H1 (cell line): ENCODE measurements around the gene TMEM41A. TPM values are rescaled to one million over a fixed set of nuclear protein-coding genes. Genes with fewer than 3 reads are reported as not detected.

Experiments
- BACH1 ChIP-seq: IDR thresholded peaks from 2 replicates; pipeline ENCODE4 v1.6.1; 2012; ENCODE audit warnings: low read length, improper control_type of control experiment
- KDM5A ChIP-seq: fragments of 200-600 bp; IDR thresholded peaks from 2 replicates; pipeline ENCODE4 v1.7.1; 2012; ENCODE audit warnings: mild to moderate bottlenecking, low read length, inconsistent platforms, mixed read lengths
- NANOG ChIP-seq: IDR thresholded peaks from 2 replicates; pipeline ENCODE4 v1.6.1; 2011; ENCODE audit warnings: low read length, low read depth, mild to moderate bottlenecking, inconsistent platforms; ENCODE audit not compliant: insufficient read depth, poor library complexity, severe bottlenecking
- POLR2AphosphoS5 ChIP-seq: IDR thresholded peaks from 2 replicates; pipeline ENCODE4 v1.6.1; 2011; ENCODE audit warnings: low read depth, low read length
- RBBP5 ChIP-seq: IDR thresholded peaks from 2 replicates; pipeline ENCODE4 v1.7.1; 2012; ENCODE audit warnings: low read depth, mild to moderate bottlenecking, inconsistent platforms, low read length, moderate library complexity, borderline replicate concordance
- RXRA ChIP-seq: IDR thresholded peaks from 2 replicates; pipeline ENCODE4 v1.6.1; 2011; ENCODE audit warnings: low read depth, mild to moderate bottlenecking, low read length, moderate library complexity; ENCODE audit not compliant: insufficient read depth
- SAP30 ChIP-seq: fragments of 300-600 bp; sonication (generic); IDR thresholded peaks from 2 replicates; pipeline ENCODE4 v1.7.1; 2012; ENCODE audit warnings: low read length, moderate library complexity, mild to moderate bottlenecking, inconsistent platforms; ENCODE audit not compliant: insufficient read depth, insufficient replicate concordance
- YY1 ChIP-seq: IDR thresholded peaks from 2 replicates; pipeline ENCODE4 v1.6.1; 2011; ENCODE audit warnings: low read depth, mild to moderate bottlenecking, low read length
- polyA plus RNA-seq, 7 experiments: library from polyadenylated mRNA; depleted of rRNA in 3 of 7; stranded (reverse) in 5 of 7; unstranded in 2 of 7; fragments of >200 nt in 5 of 7; fragments of 200-250 nt in 2 of 7; gene quantifications; 1 replicate in 5 of 7; 2 replicates in 1 of 7; 4 replicates in 1 of 7; pipeline versions ENCODE4 v1.2.1 to v1.2.3, GENCODE V29; 2011 to 2013; ENCODE audit warnings: missing spikeins in 2 of 7, mixed read lengths in 2 of 7
- total RNA-seq: library from RNA; stranded (reverse); fragmentation: NEBNext Ultra II Directional; extraction: Animal tissue kit (Norgen Biotek cat#: 25700); gene quantifications from 2 replicates; pipeline ENCODE4 v1.2.1, GENCODE V29; 2021
- TF ChIP-seq, protein P1 (sequence below): fragments of 300-600 bp; sonication (generic); IDR thresholded peaks from 2 replicates; pipeline ENCODE4 v1.7.1; 2012; ENCODE audit warnings: low read length, moderate library complexity, mild to moderate bottlenecking, inconsistent platforms; ENCODE audit not compliant: insufficient replicate concordance

TMEM41A gene
- total and polyA plus RNA-seq, 2 of the 8 experiments (the other 6 are each of a cell fraction or from before 2014, with no cell fraction given): 14.1 to 17.5 TPM

DNA sequence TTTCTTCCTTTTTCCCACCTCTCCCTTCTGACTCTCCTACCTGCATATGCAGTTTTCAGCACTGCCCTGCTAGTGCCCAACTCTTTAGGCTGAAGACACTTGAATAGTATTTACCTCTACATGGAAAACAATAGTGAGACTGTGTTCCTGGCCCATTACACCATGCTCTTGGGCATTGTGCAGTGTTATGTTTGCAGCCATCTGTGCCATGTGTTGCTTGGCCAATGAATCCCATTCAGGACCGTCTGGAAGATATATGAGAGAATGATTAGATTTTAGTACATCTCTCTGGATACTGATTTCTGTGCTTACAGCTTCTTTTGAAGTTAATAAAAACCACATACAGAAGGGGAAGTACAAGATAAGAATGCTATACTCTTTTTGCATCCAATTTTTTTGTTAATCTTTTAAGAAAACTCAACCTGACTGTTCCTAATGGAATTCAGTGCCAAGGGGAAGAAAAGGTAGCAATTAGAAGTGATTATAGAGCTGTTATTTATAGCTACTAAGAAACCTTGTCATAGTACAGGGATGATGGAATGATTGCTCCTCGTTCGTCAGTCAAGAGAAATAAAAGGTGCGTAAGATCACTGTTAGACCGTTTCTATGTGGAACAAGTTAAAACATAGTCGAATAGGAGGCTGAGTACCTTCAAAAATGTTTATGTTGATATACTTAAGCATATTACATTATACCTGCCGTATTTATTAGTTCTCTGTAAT lies 58.9 kb downstream of the TMEM41A start (continued):
- TF ChIP-seq, protein P1, sequence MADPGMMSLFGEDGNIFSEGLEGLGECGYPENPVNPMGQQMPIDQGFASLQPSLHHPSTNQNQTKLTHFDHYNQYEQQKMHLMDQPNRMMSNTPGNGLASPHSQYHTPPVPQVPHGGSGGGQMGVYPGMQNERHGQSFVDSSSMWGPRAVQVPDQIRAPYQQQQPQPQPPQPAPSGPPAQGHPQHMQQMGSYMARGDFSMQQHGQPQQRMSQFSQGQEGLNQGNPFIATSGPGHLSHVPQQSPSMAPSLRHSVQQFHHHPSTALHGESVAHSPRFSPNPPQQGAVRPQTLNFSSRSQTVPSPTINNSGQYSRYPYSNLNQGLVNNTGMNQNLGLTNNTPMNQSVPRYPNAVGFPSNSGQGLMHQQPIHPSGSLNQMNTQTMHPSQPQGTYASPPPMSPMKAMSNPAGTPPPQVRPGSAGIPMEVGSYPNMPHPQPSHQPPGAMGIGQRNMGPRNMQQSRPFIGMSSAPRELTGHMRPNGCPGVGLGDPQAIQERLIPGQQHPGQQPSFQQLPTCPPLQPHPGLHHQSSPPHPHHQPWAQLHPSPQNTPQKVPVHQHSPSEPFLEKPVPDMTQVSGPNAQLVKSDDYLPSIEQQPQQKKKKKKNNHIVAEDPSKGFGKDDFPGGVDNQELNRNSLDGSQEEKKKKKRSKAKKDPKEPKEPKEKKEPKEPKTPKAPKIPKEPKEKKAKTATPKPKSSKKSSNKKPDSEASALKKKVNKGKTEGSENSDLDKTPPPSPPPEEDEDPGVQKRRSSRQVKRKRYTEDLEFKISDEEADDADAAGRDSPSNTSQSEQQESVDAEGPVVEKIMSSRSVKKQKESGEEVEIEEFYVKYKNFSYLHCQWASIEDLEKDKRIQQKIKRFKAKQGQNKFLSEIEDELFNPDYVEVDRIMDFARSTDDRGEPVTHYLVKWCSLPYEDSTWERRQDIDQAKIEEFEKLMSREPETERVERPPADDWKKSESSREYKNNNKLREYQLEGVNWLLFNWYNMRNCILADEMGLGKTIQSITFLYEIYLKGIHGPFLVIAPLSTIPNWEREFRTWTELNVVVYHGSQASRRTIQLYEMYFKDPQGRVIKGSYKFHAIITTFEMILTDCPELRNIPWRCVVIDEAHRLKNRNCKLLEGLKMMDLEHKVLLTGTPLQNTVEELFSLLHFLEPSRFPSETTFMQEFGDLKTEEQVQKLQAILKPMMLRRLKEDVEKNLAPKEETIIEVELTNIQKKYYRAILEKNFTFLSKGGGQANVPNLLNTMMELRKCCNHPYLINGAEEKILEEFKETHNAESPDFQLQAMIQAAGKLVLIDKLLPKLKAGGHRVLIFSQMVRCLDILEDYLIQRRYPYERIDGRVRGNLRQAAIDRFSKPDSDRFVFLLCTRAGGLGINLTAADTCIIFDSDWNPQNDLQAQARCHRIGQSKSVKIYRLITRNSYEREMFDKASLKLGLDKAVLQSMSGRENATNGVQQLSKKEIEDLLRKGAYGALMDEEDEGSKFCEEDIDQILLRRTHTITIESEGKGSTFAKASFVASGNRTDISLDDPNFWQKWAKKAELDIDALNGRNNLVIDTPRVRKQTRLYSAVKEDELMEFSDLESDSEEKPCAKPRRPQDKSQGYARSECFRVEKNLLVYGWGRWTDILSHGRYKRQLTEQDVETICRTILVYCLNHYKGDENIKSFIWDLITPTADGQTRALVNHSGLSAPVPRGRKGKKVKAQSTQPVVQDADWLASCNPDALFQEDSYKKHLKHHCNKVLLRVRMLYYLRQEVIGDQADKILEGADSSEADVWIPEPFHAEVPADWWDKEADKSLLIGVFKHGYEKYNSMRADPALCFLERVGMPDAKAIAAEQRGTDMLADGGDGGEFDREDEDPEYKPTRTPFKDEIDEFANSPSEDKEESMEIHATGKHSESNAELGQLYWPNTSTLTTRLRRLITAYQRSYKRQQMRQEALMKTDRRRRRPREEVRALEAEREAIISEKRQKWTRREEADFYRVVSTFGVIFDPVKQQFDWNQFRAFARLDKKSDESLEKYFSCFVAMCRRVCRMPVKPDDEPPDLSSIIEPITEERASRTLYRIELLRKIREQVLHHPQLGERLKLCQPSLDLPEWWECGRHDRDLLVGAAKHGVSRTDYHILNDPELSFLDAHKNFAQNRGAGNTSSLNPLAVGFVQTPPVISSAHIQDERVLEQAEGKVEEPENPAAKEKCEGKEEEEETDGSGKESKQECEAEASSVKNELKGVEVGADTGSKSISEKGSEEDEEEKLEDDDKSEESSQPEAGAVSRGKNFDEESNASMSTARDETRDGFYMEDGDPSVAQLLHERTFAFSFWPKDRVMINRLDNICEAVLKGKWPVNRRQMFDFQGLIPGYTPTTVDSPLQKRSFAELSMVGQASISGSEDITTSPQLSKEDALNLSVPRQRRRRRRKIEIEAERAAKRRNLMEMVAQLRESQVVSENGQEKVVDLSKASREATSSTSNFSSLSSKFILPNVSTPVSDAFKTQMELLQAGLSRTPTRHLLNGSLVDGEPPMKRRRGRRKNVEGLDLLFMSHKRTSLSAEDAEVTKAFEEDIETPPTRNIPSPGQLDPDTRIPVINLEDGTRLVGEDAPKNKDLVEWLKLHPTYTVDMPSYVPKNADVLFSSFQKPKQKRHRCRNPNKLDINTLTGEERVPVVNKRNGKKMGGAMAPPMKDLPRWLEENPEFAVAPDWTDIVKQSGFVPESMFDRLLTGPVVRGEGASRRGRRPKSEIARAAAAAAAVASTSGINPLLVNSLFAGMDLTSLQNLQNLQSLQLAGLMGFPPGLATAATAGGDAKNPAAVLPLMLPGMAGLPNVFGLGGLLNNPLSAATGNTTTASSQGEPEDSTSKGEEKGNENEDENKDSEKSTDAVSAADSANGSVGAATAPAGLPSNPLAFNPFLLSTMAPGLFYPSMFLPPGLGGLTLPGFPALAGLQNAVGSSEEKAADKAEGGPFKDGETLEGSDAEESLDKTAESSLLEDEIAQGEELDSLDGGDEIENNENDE: no peak
- TF ChIP-seq NANOG (no peak), RBBP5 (no peak), BACH1 (no peak), RXRA (no peak), SAP30 (no peak), KDM5A (no peak), POLR2AphosphoS5 (no peak), YY1 (no peak)
